ENCODE data around the gene CDH13. TPM values are rescaled to one million over a fixed set of nuclear protein-coding genes. Genes with fewer than 3 reads are reported as not detected.

CDH13 gene
- total and polyA plus RNA-seq, 2 experiments from 2014 or later: 1.6 to 4.4 TPM

DNA sequence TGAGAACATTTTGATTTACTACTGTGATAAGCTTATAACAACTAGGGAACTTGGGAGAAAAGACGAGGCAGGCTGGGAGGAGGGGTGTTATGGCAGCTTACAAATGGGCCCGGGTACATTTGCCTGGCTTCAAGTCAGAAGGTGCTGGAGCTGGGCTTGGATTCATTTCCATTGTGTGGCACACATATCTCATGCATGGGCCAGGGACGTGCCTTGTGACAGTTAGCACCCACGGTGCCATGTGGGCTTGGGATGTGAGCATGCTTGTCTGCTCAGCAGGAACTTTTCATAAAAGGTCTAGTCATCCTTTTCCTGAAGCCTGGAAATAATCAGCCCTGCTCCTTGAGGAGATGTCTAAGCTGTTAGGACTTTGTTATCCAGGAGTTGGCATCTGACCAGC is 572.2 kb downstream of the CDH13 start:
- no peaks in the 10 kb centered on the region for H3F3A ChIP-seq (replicated peaks; ENCODE audit: low read depth)
- TF ChIP-seq, protein P1, sequence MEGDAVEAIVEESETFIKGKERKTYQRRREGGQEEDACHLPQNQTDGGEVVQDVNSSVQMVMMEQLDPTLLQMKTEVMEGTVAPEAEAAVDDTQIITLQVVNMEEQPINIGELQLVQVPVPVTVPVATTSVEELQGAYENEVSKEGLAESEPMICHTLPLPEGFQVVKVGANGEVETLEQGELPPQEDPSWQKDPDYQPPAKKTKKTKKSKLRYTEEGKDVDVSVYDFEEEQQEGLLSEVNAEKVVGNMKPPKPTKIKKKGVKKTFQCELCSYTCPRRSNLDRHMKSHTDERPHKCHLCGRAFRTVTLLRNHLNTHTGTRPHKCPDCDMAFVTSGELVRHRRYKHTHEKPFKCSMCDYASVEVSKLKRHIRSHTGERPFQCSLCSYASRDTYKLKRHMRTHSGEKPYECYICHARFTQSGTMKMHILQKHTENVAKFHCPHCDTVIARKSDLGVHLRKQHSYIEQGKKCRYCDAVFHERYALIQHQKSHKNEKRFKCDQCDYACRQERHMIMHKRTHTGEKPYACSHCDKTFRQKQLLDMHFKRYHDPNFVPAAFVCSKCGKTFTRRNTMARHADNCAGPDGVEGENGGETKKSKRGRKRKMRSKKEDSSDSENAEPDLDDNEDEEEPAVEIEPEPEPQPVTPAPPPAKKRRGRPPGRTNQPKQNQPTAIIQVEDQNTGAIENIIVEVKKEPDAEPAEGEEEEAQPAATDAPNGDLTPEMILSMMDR (conservative IDR thresholded peaks at IDR 0.05; ENCODE audit: low read depth in 2 of 2): no peak
- TF ChIP-seq EZH2 (IDR thresholded peaks at IDR 0.05; ENCODE audit: low read depth, unreplicated experiment): no peak
- TF ChIP-seq JUNB (IDR thresholded peaks at IDR 0.05; ENCODE audit: unreplicated experiment): no peak
- no peak for TF ChIP-seq CREB1 (CRISPR knock-in tag; IDR thresholded peaks at IDR 0.05; ENCODE audit: low read depth)
- TF ChIP-seq POLR2AphosphoS5 (IDR thresholded peaks at IDR 0.05; ENCODE audit: low read depth): no peak
- no peak for TF ChIP-seq EZH2phosphoT487 (IDR thresholded peaks at IDR 0.05; ENCODE audit: unreplicated experiment)
- TF ChIP-seq NANOG (IDR thresholded peaks at IDR 0.05; ENCODE audit: borderline replicate concordance): no peak
- TF ChIP-seq, protein P2, sequence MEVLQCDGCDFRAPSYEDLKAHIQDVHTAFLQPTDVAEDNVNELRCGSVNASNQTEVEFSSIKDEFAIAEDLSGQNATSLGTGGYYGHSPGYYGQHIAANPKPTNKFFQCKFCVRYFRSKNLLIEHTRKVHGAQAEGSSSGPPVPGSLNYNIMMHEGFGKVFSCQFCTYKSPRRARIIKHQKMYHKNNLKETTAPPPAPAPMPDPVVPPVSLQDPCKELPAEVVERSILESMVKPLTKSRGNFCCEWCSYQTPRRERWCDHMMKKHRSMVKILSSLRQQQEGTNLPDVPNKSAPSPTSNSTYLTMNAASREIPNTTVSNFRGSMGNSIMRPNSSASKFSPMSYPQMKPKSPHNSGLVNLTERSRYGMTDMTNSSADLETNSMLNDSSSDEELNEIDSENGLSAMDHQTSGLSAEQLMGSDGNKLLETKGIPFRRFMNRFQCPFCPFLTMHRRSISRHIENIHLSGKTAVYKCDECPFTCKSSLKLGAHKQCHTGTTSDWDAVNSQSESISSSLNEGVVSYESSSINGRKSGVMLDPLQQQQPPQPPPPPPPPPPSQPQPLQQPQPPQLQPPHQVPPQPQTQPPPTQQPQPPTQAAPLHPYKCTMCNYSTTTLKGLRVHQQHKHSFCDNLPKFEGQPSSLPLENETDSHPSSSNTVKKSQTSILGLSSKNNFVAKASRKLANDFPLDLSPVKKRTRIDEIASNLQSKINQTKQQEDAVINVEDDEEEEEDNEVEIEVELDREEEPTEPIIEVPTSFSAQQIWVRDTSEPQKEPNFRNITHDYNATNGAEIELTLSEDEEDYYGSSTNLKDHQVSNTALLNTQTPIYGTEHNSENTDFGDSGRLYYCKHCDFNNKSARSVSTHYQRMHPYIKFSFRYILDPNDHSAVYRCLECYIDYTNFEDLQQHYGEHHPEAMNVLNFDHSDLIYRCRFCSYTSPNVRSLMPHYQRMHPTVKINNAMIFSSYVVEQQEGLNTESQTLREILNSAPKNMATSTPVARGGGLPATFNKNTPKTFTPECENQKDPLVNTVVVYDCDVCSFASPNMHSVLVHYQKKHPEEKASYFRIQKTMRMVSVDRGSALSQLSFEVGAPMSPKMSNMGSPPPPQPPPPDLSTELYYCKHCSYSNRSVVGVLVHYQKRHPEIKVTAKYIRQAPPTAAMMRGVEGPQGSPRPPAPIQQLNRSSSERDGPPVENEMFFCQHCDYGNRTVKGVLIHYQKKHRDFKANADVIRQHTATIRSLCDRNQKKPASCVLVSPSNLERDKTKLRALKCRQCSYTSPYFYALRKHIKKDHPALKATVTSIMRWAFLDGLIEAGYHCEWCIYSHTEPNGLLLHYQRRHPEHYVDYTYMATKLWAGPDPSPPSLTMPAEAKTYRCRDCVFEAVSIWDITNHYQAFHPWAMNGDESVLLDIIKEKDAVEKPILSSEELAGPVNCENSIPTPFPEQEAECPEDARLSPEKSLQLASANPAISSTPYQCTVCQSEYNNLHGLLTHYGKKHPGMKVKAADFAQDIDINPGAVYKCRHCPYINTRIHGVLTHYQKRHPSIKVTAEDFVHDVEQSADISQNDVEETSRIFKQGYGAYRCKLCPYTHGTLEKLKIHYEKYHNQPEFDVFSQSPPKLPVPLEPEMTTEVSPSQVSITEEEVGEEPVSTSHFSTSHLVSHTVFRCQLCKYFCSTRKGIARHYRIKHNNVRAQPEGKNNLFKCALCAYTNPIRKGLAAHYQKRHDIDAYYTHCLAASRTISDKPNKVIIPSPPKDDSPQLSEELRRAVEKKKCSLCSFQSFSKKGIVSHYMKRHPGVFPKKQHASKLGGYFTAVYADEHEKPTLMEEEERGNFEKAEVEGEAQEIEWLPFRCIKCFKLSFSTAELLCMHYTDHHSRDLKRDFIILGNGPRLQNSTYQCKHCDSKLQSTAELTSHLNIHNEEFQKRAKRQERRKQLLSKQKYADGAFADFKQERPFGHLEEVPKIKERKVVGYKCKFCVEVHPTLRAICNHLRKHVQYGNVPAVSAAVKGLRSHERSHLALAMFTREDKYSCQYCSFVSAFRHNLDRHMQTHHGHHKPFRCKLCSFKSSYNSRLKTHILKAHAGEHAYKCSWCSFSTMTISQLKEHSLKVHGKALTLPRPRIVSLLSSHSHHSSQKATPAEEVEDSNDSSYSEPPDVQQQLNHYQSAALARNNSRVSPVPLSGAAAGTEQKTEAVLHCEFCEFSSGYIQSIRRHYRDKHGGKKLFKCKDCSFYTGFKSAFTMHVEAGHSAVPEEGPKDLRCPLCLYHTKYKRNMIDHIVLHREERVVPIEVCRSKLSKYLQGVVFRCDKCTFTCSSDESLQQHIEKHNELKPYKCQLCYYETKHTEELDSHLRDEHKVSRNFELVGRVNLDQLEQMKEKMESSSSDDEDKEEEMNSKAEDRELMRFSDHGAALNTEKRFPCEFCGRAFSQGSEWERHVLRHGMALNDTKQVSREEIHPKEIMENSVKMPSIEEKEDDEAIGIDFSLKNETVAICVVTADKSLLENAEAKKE (CRISPR knock-in tag; IDR thresholded peaks at IDR 0.05): no peak
- TF ChIP-seq, protein P3, sequence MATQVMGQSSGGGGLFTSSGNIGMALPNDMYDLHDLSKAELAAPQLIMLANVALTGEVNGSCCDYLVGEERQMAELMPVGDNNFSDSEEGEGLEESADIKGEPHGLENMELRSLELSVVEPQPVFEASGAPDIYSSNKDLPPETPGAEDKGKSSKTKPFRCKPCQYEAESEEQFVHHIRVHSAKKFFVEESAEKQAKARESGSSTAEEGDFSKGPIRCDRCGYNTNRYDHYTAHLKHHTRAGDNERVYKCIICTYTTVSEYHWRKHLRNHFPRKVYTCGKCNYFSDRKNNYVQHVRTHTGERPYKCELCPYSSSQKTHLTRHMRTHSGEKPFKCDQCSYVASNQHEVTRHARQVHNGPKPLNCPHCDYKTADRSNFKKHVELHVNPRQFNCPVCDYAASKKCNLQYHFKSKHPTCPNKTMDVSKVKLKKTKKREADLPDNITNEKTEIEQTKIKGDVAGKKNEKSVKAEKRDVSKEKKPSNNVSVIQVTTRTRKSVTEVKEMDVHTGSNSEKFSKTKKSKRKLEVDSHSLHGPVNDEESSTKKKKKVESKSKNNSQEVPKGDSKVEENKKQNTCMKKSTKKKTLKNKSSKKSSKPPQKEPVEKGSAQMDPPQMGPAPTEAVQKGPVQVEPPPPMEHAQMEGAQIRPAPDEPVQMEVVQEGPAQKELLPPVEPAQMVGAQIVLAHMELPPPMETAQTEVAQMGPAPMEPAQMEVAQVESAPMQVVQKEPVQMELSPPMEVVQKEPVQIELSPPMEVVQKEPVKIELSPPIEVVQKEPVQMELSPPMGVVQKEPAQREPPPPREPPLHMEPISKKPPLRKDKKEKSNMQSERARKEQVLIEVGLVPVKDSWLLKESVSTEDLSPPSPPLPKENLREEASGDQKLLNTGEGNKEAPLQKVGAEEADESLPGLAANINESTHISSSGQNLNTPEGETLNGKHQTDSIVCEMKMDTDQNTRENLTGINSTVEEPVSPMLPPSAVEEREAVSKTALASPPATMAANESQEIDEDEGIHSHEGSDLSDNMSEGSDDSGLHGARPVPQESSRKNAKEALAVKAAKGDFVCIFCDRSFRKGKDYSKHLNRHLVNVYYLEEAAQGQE (IDR thresholded peaks at IDR 0.05; ENCODE audit: unreplicated experiment): no peak
- TF ChIP-seq ZNF331 (CRISPR knock-in tag; IDR thresholded peaks at IDR 0.05; ENCODE audit: low read depth): no peak
- no peak for TF ChIP-seq STAT1 (IDR thresholded peaks at IDR 0.05; ENCODE audit: unreplicated experiment)
- no peak for TF ChIP-seq ZNF114 (CRISPR knock-in tag; IDR thresholded peaks at IDR 0.05)
- TF ChIP-seq, protein P4, sequence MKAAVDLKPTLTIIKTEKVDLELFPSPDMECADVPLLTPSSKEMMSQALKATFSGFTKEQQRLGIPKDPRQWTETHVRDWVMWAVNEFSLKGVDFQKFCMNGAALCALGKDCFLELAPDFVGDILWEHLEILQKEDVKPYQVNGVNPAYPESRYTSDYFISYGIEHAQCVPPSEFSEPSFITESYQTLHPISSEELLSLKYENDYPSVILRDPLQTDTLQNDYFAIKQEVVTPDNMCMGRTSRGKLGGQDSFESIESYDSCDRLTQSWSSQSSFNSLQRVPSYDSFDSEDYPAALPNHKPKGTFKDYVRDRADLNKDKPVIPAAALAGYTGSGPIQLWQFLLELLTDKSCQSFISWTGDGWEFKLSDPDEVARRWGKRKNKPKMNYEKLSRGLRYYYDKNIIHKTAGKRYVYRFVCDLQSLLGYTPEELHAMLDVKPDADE (IDR thresholded peaks at IDR 0.05): no peak
- Mint-ChIP-seq H3K4me1 (no peaks in the 10 kb centered on the region), H3K36me3 (ENCODE audit: low read depth) (no peaks in the 10 kb centered on the region), H3K27ac (no peak overlapping the region), H3K4me3 (no peak overlapping the region), H3K27me3 (ENCODE audit: insufficient read depth, low read depth, poor library complexity) (no peaks in the 10 kb centered on the region), H3K9me3 (no peaks in the 10 kb centered on the region; the same call in 2 of the 3 replicates)
- DNase-seq (ENCODE audit: low spot score): no peak
- H3K4me1 ChIP-seq (ENCODE audit: insufficient read depth): no peaks in the 10 kb centered on the region
- ATAC-seq: no peak
- H3K79me2 ChIP-seq (replicated peaks; ENCODE audit: insufficient read depth): no peaks in the 10 kb centered on the region
- no peak overlapping the region for H3K4me3 ChIP-seq
- no peaks in the 10 kb centered on the region for H3K36me3 ChIP-seq (ENCODE audit: insufficient read depth)
- H4K20me1 ChIP-seq (replicated peaks; ENCODE audit: insufficient read depth): no peaks in the 10 kb centered on the region
- H3K9me2 ChIP-seq (ENCODE audit: insufficient read depth): no peaks in the 10 kb centered on the region
- no peak overlapping the region for H2AFZ ChIP-seq
- H3K4me2 ChIP-seq: no peak overlapping the region
- H3K27me3 ChIP-seq (ENCODE audit: insufficient read depth): no peaks in the 10 kb centered on the region
- no peak overlapping the region for H3K27ac ChIP-seq (ENCODE audit: low read depth)

All from GM23338 (cell line).